ENCODE measurements around the gene CYP26B1. TPM values are rescaled to one million over a fixed set of nuclear protein-coding genes. Genes with fewer than 3 reads are reported as not detected.

The CYP26B1 gene
- total and polyA plus RNA-seq, 2 donors (not counting 3 experiments of a cell fraction or from before 2014, with no cell fraction given) = 0.30 to 1.1 TPM

GRCh38 chr2:72108121-72108520 is 39.5 kb downstream of the CYP26B1 start:
- Histone ChIP-seq H3K79me2 (ENCODE audit: control insufficient read depth, insufficient read depth, low read length) (no peaks in the 10 kb centered on the region), H4K20me1 (replicated peaks; ENCODE audit: control insufficient read depth, extremely low read depth, insufficient read depth, low read length) (no peaks in the 10 kb centered on the region), H3K27me3 (ENCODE audit: control insufficient read depth in 2 of 2, insufficient read depth in 2 of 2, low read length in 2 of 2) (peaks cover under 1 to 4% of the 10 kb centered on the region in 2 experiments), H3K9me1 (replicated peaks; ENCODE audit: control insufficient read depth, extremely low read depth, insufficient read depth, low read length) (no peaks in the 10 kb centered on the region), H2AFZ (ENCODE audit: low read depth, low read length) (no peak overlapping the region), H3K36me3 (ENCODE audit: control insufficient read depth in 2 of 2, extremely low read depth in 1 of 2, insufficient read depth in 2 of 2, low read length in 2 of 2) (no peaks in the 10 kb centered on the region), H3K4me2 (ENCODE audit: insufficient read depth, low read length) (no peak overlapping the region), H3K27ac (ENCODE audit: insufficient read depth, low read depth, low read length) (no peak overlapping the region), H3K4me1 (ENCODE audit: control insufficient read depth, extremely low read depth, insufficient read depth, low read length) (no peaks in the 10 kb centered on the region), H3K4me3 (replicated peaks in 1 of 3; ENCODE audit: insufficient read depth in 1 of 3, low read depth in 1 of 3, low read length in 3 of 3) (no peak overlapping the region), H3K9me3 (replicated peaks; ENCODE audit: control insufficient read depth, insufficient read depth, low read length) (no peaks in the 10 kb centered on the region), H3K9ac (replicated peaks; ENCODE audit: extremely low read depth, insufficient read depth, low read length) (no peak overlapping the region)
- dilution Hi-C loops (cut with MboI; ENCODE audit: extremely low pct_ligation_motif_present, low sequenced_read_pairs) = no loop called here
- DNase-seq (ENCODE audit: low read depth, low spot score) (no peak), FAIRE-seq (no peak)
- CTCF ChIA-PET = no interaction called here
- no TSS peak for BruUV-seq (replicated peaks)
- TF ChIP-seq JUN (IDR thresholded peaks at IDR 0.05; ENCODE audit: borderline replicate concordance, insufficient read depth, insufficient read length, low read depth) (no peak), MAX (IDR thresholded peaks at IDR 0.05; ENCODE audit: insufficient read depth, insufficient read length) (no peak), POLR2A (IDR thresholded peaks at IDR 0.05; ENCODE audit: low read depth, low read length) (no peak)
- intact Hi-C loops (cut with micrococcal nuclease) = no loop called here
- POLR2A ChIA-PET = no interaction called here

- no TSS peak for BruUV-seq (replicated peaks)
- no peak overlapping the region for H3K4me2 ChIP-seq (ENCODE audit: insufficient read depth, low read length)
- H3K9me1 ChIP-seq (replicated peaks; ENCODE audit: control insufficient read depth, extremely low read depth, insufficient read depth, low read length) = no peaks in the 10 kb centered on the region
- no peak overlapping the region for H3K9ac ChIP-seq (replicated peaks; ENCODE audit: extremely low read depth, insufficient read depth, low read length)
- no peak overlapping the region for H2AFZ ChIP-seq (ENCODE audit: low read depth, low read length)
- dilution Hi-C loops (cut with MboI; ENCODE audit: extremely low pct_ligation_motif_present, low sequenced_read_pairs) = no loop called here
- no peaks in the 10 kb centered on the region for H3K79me2 ChIP-seq (ENCODE audit: control insufficient read depth, insufficient read depth, low read length)
- H3K27me3 ChIP-seq (ENCODE audit: control insufficient read depth in 2 of 2, insufficient read depth in 2 of 2, low read length in 2 of 2) = peaks cover 7% of the 10 kb centered on the region in 2 experiments
- H3K4me1 ChIP-seq (ENCODE audit: control insufficient read depth, extremely low read depth, insufficient read depth, low read length) = no peaks in the 10 kb centered on the region
- no peak for FAIRE-seq
- no peak for DNase-seq (ENCODE audit: low read depth, low spot score)
- H3K36me3 ChIP-seq (ENCODE audit: control insufficient read depth in 2 of 2, extremely low read depth in 1 of 2, insufficient read depth in 2 of 2, low read length in 2 of 2) = no peaks in the 10 kb centered on the region
- TF ChIP-seq POLR2AphosphoS5 (IDR thresholded peaks at IDR 0.05; ENCODE audit: insufficient read depth, low read depth, low read length) (no peak), POLR2A (IDR thresholded peaks at IDR 0.05; ENCODE audit: low read depth, low read length) (no peak), MAX (IDR thresholded peaks at IDR 0.05; ENCODE audit: insufficient read depth, insufficient read length) (no peak), CTCF (IDR thresholded peaks at IDR 0.05; ENCODE audit: extremely low read depth in 1 of 2, insufficient read depth in 1 of 2, low read depth in 1 of 2, low read length in 2 of 2) (no peak), JUN (IDR thresholded peaks at IDR 0.05; ENCODE audit: borderline replicate concordance, insufficient read depth, insufficient read length, low read depth) (no peak), EZH2 (IDR thresholded peaks at IDR 0.05; ENCODE audit: borderline replicate concordance, low read depth, low read length, severe bottlenecking) (no peak), GATA2 (IDR thresholded peaks at IDR 0.05; ENCODE audit: insufficient read depth, insufficient read length, low read depth, low read length) (no peak), FOS (IDR thresholded peaks at IDR 0.05; ENCODE audit: borderline replicate concordance, insufficient read depth, low read length) (no peak), MYC (IDR thresholded peaks at IDR 0.05; ENCODE audit: low read depth, low read length) (no peak)
- H3K9me3 ChIP-seq (replicated peaks; ENCODE audit: control insufficient read depth, insufficient read depth, low read length) = no peaks in the 10 kb centered on the region
- H3K27ac ChIP-seq (ENCODE audit: insufficient read depth, low read depth, low read length) = no peak overlapping the region
- H4K20me1 ChIP-seq (replicated peaks; ENCODE audit: control insufficient read depth, extremely low read depth, insufficient read depth, low read length) = no peaks in the 10 kb centered on the region
- intact Hi-C loops (cut with micrococcal nuclease) = no loop called here
- CTCF ChIA-PET = interaction anchor here (0.7 to 1.0 kb wide), 3 partner anchors 8 to 756 kb away, joined by 3 read pairs; no protein-coding TSS in a partner anchor
- POLR2A ChIA-PET = no interaction called here
- no peak overlapping the region for H3K4me3 ChIP-seq (replicated peaks in 1 of 3; ENCODE audit: insufficient read depth in 1 of 3, low read depth in 1 of 3, low read length in 3 of 3)
Measured at GRCh38 chr2:72106978-72107377, 40.7 kb downstream of the CYP26B1 start.
